ENCODE measurements around the gene ART3.
"Not testable (repeated sequence)": the region's sequence is repeated elsewhere in the genome, so short reads cannot be mapped to it uniquely, and the experiment has no call there.

The ART3 gene, protein sequence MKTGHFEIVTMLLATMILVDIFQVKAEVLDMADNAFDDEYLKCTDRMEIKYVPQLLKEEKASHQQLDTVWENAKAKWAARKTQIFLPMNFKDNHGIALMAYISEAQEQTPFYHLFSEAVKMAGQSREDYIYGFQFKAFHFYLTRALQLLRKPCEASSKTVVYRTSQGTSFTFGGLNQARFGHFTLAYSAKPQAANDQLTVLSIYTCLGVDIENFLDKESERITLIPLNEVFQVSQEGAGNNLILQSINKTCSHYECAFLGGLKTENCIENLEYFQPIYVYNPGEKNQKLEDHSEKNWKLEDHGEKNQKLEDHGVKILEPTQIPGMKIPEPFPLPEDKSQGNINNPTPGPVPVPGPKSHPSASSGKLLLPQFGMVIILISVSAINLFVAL

DNA sequence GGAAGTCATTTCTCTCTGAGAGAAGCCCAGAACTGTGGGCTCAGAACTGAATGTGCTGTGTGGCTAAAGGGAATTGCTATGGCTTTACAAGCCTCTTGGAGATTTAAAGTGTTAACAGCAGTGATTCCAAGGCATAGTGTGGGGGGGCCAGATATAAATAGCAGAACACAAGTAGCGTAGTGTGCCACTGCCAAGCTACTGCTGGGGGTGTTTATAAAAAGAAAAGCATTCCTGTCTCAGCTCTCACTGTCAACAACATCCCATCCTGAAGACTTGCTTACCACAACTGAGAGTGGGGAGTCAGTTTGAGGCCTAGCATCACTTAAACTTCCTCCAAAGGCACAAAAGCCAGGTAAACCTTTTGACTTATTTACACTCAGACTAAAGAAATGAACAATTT lies at the start of gene ART3:
TSS of gene ART3 (plus strand) at position 242 of the 400 bp plus-strand sequence. CDS start 1,181 bp downstream, outside the sequence.
- peak; percentile 25 for DNase-seq (ENCODE audit: low spot score)

DNA sequence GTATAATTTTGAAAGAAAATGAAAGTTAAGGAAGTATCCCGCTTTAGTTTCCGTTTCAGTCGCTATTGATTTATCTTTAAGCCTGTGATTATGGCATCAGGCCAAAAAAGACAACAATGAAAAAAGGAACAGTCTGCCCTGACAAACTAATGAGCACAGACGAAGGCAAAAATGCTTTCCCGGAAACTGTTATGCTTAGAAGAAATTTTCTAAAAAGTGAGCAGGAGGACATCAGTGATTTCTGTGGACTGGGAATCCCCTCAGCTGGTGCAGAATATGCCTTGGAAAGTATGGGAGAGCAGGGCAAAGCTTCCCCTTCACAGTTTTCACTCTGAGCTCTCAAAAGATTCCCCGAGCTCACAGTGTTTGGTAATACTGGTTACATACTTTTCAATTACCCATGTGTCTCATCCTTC lies 46.2 kb upstream of the ART3 start:
- peak; percentile 20 for DNase-seq (ENCODE audit: low spot score)

DNA sequence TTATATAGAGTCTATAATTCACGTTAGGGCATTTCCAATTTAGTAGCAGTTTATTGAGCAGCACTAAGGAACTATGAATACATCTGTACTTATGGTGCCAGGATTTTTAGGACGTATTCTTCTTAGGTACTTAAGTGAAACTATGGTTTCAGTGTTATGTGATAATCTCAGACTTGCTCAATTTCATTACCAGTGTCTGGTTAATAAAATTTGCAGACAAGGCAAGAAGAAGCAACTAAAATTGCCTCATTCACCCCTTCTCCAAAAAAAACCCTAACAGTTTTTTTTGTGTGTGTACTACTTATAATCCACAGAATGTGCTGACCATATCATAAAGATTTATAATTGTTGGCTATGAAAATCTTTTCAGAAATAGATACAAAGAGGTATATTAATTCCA lies 45.2 kb upstream of the ART3 start:
- no peak for DNase-seq (ENCODE audit: low spot score)

DNA sequence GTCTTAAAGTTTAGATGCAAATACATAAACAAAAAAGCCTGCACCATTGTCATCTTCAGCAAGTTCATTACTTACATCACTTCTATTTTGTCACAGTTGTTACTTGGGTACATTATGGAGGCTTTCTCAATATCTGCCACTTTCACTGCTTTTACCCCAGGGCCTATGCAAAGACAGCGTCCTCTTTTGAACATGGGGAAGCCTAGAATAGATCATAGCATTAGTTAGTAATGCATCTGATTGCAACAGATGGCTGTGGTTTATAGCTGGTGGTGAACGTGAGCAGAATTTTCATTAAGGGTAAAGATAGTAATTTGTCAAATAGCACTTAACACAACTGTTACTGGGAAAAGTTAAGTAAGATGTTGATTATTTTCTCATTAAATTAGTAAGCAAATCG lies 39.4 kb upstream of the ART3 start:
- DNase-seq (ENCODE audit: low spot score): no peak

DNA sequence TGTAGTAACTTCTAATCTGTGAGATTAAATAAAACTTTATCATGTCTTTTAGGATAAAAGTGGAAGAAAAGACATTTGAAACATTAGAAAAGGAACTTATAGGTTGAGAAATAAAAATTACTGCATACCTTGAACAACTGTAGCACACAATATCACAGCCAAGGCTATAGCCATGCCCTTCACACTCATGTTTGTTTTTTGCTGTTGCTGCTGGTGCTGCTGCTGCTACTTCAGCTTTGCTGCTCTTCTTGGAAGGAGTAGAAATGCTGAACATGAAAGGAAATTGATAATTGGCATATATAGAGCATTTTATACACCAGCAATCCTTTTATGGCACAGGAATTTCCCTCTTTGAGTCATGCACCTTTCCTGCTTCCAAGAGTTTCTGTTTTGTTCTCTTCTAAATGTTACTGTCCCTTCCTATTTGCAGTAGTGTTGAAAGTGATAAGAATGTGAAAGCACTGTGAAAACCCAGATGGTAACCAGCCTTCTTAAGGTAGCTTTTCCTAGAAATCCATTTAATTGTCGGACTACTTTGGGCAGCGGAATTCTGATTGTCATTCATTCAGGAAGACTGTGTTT lies 38.6 kb upstream of the ART3 start, which contains the start of gene CXCL11:
TSS of gene CXCL11 (minus strand) at position 272 of the 582 bp plus-strand sequence. CDS start at position 189, 83 bp downstream.
- DNase-seq (ENCODE audit: low spot score): no peak

DNA sequence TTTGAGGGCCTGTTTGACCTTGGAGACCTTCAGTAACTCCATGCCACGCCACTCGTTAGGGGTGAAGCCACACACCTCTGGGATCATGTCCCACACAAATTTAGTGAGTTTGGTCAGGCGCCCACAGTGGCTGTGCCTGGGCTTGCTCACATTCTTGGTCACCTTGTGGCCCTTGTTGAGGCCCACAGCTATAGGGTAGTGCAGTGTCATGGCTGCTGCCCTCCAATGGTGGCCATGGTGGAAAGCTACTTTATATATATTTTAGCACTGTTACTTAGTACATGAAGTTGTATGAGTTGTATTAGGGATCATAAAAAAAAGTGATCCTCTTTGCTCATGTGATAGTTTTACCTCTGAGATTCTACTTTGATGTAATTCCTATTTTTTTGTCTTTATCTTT lies 37.7 kb upstream of the ART3 start:
- no peak for DNase-seq (ENCODE audit: low spot score)

DNA sequence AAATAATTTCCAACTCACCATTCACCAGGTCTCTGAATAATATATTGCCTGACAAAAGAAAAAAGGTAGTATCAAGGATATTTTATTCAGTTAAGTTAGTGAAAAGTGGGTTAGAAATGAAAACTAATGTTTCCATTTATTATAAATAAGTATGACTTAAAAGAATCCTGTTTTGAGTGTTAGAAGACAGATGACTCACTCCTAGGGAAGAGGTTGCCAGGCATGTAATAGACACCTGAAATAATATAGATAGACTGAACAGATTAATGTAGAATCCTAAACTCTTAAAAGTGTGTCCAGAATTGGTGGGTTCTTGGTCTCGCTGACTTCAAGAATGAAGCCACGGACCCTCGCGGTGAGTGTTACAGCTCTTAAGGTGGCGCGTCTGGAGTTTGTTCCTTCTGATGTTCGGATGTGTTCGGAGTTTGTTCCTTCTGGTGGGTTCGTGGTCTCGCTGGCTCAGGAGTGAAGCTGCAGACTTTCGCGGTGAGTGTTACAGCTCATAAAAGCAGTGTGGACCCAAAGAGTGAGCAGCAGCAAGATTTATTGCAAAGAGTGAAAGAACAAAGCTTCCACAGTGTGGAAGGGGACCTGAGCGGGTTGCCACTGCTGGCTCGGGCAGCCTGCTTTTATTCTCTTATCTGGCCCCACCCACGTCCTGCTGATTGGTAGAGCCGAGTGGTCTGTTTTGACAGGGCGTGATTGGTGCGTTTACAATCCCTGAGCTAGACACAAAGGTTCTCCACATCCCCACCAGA lies 32.1 kb upstream of the ART3 start:
- DNase-seq (ENCODE audit: low spot score): not testable (repeated sequence)

DNA sequence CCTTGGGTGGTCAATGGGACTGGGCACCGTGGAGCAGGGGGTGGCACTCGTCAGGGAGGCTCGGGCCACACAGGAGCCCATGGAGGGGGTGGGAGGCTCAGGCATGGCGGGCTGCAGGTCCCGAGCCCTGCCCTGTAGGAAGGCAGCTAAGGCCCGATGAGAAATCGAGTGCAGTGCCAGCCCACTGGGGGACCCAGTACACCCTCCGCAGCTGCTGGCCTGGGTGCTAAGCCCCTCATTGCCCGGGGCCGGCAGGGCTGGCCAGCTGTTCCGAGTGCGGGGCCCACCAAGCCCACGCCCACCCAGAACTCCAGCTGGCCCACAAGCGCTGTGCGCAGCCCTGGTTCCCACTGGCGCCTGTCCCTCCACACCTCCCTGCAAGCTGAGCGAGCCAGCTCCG lies 31.2 kb upstream of the ART3 start:
- not testable (repeated sequence) for DNase-seq (ENCODE audit: low spot score)

DNA sequence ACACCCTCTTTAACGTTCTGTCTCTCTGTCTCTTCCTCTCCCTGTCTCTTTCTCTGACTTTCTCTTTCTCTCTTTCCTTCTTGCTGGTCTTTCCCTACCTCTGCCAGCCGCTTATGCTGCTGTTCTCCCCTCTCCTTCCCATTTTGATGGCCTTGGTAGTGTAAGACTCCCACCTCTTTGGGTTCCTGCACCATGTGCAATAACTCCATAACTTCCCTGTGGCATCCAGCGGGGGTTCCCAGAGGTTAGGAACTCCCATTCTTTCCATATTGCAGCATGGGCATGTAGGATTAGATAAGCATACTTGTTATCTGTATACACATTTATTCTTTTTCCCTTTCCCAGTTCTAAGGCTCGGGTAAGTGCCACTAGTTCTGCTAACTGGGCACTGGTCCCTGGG lies 29.8 kb upstream of the ART3 start:
- DNase-seq (ENCODE audit: low spot score): not testable (repeated sequence)

DNA sequence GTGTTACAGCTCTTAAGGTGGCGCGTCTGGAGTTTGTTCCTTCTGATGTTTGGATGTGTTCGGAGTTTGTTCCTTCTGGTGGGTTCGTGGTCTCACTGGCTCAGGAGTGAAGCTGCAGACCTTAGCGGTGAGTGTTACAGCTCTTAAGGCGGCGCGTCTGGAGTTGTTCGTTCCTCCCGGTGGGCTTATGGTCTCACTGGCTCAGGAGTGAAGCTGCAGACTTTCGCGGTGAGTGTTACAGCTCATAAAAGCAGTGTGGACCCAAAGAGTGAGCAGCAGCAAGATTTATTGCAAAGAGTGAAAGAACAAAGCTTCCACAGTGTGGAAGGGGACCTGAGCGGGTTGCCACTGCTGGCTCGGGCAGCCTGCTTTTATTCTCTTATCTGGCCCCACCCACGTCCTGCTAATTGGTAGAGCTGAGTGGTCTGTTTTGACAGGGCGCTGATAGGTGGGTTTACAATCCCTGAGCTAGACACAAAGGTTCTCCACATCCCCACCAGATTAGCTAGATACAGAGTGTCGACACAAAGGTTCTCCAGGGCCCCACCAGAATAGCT lies 24.6 kb upstream of the ART3 start:
- DNase-seq (ENCODE audit: low spot score): not testable (repeated sequence)

DNA sequence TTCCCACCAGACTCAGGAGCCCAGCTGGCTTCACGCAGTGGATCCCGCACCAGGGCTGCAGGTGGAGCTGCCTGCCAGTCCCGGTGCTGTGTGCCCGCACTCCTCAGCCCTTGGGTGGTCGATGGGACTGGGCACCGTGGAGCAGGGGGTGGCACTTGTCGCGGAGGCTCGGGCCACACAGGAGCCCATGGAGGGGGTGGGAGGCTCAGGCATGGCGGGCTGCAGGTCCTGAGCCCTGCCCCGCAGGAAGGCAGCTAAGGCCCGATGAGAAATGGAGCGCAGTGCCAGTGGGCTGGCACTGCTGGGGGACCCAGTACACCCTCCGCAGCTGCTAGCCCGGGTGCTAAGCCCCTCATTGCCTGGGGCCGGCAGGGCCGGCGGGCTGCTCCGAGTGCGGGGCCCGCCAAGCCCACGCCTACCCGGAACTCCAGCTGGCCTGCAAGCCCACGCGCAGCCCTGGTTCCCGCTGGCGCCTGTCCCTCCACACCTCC lies 23.9 kb upstream of the ART3 start:
- not testable (repeated sequence) for DNase-seq (ENCODE audit: low spot score)

DNA sequence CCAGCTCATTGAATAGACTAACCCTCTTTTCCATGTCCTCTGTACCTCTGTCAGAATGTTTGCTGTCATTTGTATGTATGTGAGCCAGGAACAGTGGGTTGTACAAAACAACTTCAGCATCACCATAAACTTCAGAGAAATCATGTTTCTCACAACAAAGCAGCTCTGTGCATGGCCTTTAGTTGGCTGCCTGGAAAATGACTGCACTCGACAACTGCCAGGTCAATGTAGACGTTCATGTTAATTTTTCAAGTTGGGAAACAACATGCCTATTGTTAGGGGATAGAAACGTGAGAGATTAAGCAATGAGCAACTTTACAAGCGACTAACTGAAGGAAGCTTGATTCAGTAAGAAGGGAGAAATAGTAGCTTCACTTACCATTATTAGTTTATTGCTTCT lies 20.8 kb upstream of the ART3 start:
- no peak for DNase-seq (ENCODE audit: low spot score)

DNA sequence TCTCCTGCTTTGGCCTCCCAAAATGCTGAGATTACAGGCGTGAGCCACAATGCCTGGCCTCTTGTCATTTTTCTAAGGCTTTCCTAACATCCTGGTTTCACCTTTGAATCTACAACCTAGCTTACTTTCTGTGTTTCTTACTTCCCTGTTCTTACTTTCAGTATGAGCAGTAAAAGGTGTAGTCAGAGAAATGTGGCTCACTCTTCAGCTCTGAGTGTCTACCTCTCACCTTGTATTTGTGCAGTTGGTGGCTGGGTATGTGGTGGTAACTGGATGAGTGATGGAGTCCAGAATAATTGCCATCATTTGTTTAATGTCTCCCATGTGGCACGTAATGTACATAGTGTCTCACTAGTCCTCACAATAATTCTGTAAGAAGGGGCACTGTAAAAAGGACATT lies 19.5 kb upstream of the ART3 start:
- no peak for DNase-seq (ENCODE audit: low spot score)

DNA sequence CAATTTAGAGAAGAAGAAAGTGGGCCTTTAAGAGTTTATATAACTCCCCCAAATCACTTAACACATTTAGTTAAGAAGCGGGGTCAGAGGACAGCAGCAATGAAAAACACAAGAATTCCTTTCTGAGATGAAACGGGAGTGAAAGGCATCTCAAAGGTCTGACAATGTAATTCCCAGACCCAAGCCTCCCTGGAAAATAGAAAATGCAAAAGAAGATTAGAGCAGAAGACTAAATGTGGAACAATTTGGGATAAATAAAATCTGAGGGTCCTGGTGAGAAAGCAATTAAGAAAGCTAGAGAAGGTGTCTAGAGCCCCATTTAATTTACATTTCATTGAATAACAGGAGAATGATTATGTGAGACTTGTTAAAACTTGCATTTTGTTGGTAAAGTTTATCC lies 19.1 kb upstream of the ART3 start:
- DNase-seq (ENCODE audit: low spot score): no peak

DNA sequence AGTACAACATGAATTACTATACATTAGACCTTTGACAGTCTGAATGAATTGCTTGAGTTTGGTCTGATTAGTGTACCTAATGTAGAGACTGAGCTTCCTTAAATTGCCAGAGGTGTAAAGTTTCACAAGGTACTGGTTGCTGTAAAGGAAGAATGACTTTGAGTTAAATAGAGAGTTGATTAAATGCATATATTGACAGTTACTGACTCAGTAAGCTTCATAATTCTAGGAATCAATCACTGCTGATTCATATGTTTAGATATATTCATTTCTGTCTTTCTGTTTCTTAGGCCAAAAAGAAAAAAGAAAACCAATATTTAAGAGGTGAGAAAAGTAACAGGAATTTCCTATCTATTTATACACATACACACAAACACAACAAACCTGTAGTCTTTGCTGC lies 16.2 kb upstream of the ART3 start:
- no peak for DNase-seq (ENCODE audit: low spot score)

DNA sequence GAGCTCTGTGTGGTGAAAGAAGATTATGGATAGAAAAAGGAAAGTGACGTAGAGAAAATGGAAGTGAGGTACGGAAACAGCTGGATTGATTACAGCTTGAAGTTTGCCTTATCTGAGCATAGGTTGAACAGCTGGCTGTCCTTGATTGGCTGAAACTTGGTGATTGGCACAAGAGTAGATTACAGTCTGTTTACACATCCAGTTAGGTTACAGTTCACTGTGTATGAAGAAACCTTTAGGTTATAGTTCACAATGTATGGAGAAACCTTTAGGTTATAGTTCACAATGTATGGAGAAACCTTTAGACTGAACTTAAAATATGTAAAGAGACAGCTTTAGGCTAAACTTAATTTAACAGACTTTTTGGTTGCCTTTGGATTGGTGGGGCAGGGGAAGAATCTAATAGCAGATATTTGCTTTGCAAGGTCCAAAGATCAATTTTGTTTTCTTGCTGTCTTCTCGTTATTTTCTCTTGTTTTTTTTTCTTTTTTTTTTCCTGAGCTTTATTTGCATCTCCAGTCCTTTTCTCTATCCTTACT lies 15.6 kb upstream of the ART3 start:
- no peak for DNase-seq (ENCODE audit: low spot score)

DNA sequence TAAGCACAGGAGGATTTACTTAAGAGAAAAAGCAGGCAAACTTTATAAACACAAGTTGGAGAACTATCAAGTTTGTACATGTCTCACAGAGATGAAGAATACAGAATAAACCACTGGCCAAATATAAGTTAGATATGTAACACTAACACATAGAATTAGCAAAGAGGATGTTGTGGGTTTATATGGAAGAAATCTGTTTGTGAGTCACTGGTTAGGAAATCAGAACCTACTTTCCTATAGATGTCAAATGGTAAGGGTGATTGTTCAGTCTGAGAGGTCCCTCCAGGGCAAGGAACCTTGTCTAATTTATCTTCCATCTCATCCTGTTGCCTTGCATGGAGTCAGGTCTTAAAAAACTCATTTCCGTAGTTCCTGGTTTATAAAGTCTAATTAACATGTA lies 14.8 kb upstream of the ART3 start:
- no peak for DNase-seq (ENCODE audit: low spot score)

DNA sequence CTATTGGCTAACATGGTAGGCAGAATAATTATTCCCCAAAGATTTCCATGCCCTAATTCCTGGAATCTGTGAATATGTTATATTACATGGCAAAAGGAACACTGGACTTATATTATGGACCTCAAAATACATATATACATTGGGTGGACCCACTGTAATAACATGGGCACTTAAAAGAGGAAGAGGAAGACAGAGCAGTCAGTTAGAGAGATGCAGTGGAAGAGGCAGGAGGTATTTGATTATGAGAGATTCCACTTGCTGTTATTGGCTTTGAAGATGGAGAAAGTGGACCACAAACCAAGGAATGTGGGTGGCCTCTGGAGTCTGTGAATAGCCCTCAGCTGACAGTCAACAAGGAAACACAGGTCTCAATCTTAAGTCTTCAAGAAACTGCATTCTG lies 14.0 kb upstream of the ART3 start:
- no peak for DNase-seq (ENCODE audit: low spot score)

DNA sequence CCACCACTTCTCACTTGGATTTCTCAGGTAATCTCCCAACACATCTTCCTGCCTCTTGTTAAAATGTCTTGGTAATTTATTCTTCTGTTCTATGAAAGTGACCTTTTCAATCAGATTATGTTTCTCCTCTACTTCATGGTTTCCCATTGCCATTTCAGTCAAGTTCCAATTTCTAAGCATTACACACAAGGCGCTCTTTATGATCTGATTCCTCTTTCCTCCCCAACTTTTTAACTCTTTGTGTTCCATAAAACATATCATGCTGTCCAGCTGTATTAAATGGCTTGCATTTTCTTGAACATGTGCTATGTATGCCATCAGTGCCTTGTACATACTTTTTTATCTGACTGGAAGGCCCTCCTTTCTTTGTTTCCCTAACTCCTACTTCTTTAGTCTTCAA lies 13.1 kb upstream of the ART3 start:
- DNase-seq (ENCODE audit: low spot score): no peak

DNA sequence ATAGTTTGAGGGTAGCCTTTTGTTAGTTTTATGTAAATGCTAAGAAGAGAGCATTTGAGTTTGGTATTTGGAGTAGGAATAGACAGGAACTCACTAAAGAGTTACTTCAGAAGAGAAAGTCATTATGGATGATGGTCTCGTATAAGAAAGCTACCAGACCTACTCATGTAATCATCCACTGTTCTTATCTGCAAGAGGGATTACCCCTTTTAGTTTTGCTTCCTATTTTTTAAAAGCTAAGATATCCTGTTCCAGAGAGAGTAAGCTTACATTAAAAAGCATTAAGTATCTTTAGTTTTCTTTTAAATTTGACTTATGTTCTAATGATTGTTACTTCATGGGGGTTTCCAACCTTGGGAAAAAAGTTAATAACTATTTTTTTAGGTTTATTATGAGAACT lies 12.5 kb upstream of the ART3 start:
- DNase-seq (ENCODE audit: low spot score): no peak

DNA sequence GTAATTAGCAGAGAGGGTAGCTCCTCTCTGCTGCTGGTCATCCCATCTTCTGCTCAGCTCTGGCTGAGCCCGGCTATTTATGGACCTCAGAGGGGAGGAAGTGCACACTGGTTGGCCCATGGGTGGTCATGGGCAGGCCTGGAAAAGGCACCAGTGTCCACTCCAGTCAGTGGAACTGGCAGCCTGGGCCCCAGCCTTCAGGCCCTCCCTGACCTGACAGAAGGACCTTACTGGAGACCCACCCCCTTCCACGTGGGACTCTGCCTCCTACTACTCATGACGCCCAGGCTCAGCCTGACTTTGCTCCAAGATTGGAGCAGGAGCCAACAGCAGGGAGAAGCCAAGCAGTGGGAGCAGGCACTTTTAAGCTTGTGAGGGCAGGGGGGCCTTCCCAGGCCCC lies 8.0 kb upstream of the ART3 start:
- DNase-seq (ENCODE audit: low spot score): no peak

DNA sequence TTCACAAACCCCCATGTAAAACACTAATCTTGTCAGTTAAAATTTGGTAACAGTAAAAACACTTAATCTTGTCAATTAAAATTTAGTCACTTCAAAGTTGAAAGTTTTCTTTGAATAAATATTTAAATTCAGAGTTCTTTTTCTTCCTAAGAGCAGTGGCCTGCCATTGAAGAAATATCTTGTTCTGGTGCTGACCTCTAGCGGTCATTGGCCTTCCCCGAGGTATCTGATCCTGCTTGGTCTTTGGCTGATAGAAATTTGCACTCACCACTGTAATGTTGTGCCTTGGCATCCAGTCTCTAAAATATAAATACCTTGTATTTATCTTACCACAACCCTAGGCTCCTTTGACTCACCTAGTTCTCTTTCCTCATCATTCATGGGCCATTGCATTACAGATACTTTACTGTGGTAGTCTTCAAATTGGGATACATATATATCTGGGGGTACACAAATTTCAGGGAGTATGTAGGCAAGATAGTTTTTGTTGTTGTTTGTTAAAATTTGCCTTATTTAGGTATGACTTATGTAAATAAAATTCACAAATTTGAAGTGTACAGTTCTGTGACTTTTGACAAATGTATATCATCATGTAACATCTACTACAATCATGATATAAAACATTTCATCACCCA lies 6.7 kb upstream of the ART3 start:
- peak; percentile 79 for DNase-seq (ENCODE audit: low spot score)
